ENCODE results near the gene ZNF30.

- TF ChIP-seq CTCF (conservative IDR thresholded peaks at IDR 0.05 in 1 of 2, IDR thresholded peaks at IDR 0.05 in 1 of 2; ENCODE audit: low read depth in 1 of 2, low read length in 2 of 2): no peak
- no peak for TF ChIP-seq EZH2 (IDR thresholded peaks at IDR 0.05; ENCODE audit: low read length, missing control alignments)
Measured at GRCh38 chr19:34960103-34960805, 33.6 kb downstream of the ZNF30 start.
